ENCODE data around the gene IL24.

DNA sequence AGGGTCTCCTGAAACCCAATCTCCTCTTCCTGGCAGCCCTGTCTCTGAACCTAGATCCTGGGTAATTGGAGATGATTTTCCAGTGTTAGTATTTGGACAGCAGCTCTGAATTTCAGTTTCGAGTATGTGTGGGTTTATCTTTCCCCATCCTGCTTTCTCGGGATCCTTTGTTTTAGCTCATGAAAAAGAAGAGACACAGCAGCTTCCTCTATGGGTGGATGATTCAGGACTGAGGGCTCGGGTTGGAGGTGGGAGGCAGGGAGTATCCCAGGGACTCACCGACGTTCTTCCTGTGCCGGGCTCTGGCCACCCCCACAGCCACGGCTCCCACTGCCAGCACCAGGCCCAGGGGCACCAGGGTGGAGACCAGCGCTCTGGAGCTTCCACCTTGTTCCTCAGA, 34.9 kb downstream of the IL24 start:
- TF ChIP-seq, protein P1, sequence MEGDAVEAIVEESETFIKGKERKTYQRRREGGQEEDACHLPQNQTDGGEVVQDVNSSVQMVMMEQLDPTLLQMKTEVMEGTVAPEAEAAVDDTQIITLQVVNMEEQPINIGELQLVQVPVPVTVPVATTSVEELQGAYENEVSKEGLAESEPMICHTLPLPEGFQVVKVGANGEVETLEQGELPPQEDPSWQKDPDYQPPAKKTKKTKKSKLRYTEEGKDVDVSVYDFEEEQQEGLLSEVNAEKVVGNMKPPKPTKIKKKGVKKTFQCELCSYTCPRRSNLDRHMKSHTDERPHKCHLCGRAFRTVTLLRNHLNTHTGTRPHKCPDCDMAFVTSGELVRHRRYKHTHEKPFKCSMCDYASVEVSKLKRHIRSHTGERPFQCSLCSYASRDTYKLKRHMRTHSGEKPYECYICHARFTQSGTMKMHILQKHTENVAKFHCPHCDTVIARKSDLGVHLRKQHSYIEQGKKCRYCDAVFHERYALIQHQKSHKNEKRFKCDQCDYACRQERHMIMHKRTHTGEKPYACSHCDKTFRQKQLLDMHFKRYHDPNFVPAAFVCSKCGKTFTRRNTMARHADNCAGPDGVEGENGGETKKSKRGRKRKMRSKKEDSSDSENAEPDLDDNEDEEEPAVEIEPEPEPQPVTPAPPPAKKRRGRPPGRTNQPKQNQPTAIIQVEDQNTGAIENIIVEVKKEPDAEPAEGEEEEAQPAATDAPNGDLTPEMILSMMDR (conservative IDR thresholded peaks at IDR 0.05), result no peak
- no peak for TF ChIP-seq ZFX (IDR thresholded peaks at IDR 0.05)
